ENCODE measurements around the gene OPCML.
A peak's percentile ranks its signal among the peaks of the same experiment; 100 is the strongest.

Gene OPCML

DNA sequence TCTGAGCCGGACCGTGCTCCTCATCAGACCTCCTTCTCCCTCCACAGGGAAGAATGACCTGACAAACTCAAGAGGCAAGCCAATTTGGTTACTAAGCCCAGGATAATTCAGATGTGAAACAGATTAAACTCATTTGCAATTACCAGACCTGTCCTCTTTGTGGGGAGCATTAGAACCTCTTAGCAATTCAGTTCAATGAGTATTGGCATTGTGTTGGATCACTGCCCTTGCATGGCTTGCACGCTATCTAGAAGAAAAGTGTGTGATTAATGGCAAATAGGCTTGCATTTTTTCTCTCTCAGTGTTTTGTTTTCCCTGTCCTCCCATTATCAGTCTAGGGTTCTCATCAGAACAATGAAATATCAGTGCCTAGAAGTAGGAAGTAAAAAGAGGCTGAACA, 365.6 kb downstream of the OPCML start:
- no peak for DNase-seq

DNA sequence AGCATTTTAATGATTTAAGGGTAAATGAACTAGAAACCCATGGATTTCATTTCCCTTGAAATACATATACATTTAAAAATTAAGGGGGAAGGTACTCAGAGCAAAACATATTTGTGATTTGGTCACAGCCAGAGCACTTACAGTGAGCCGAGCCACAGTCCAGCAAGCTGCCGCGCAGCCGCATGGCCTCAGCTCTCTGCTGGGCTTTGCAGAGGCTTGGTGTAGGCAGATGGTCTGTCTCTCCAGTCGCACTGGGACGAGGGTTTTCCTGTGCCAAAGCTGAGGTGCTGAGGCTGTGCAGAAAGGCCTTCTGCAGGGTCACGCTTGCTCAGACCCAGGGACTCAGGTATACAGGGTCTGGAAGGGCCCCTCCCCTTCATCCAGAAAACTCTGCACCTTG, 367.3 kb downstream of the OPCML start:
- DNase-seq: peak; percentile 5

DNA sequence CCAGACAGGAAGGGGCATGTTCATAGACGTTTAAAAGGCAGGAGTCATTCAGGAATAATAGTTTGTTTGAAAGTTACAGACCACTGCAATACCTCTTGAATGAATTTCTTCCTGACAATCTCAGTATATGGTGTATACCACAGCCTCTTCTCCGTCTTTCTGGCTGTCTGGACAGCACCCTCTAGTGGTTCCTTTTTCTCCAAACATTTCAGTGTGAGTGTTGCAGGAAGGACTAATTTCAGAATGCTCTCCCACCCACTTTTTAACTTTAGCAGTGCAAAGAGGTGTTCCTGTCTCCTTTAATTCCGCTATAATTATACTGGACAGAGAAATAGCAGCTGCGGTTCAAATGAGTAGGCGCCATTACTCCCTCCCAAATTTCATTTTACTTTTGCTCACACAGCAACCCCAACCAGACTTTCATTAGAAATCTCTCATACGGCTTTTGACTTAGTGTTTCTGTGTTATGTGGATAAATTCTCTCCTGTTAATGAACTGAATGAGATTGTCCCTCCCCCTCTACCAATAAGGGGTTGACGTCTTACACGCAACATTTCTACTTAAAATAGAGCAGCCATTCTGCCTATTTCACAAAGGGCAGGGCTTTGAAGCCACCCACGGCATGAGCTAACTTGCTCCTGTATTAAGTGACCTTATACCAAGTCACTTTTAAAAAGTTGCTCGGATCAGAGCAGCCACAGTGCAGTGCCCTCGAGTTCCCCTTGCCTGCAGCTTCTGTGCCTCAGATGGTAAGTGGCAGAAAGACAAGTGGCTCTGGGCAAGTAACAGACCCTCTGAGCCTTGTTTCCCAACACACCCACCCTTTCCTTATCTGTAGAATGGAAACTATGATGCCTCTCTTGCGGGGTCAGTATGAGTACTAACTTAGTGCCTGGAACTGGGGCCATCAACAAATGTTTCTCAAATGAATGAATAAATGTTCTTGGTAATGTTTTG, 368.6 kb downstream of the OPCML start:
- peak; percentile 53 for DNase-seq

DNA sequence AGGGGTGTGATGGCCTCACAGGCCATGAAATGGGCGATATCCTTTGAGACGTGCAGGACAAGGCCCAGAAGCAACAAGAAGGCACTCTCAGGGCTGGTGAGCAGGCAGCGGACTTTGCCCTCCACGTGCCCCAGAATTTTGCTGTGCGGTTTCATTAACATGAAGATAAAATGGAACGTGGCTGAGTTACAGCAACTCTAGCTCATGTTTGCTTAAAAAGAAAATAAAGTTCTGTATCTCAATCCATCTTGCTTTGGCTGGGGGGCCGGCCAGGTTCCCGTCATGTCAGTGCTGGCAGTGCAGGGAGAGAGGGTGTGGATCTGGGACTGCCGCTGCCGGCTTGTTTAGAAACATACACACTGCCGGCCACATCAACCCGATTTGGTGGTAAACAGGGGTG, 370.1 kb downstream of the OPCML start:
- DNase-seq: no peak

DNA sequence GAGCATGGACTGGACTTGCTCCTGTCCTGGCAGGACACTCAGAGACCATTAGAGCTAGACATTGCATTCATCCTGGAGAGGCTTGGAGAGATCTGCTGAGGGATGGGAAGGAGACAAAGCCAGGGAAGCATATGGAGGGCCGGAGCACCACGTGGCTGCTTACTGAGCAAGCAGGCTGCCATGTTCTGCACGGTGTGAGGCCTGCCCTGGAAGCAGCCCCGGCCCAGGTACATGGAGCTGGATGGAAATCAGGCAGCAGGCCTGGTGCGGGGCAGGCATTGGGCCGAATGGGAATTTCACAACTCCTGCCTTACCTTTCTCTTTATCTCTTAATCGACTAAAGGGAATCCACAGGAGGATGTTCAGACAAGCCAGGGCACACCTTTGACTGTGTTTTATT, 371.5 kb downstream of the OPCML start:
- DNase-seq: no peak

- no peak for DNase-seq
Measured at GRCh38 chr11:133156986-133157745, 375.1 kb downstream of the OPCML start.

GRCh38 chr11:133154781-133155180, 377.5 kb downstream of the OPCML start:
- DNase-seq: no peak

DNA sequence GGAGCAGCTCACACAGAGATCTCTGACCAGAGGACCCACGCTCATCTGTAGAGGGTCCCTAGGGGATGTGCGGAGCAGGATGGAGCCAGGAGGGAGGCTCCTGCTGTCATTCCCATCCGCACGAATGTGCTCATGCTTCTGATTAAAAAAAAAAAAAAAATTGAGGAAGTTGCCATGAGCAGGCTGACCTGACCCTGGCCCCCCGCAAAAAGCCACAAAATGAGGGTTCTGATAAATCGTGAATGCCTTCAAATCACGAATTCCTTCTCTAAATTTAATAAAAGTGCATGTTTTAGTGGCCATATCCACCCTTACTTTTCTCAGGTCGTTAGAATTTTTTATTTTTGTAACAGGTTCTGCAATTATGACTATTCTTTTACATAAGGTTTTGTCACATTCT, 378.2 kb downstream of the OPCML start:
- no peak for DNase-seq

- no peak for DNase-seq
Measured at GRCh38 chr11:133153031-133153430, 379.3 kb downstream of the OPCML start.

DNA sequence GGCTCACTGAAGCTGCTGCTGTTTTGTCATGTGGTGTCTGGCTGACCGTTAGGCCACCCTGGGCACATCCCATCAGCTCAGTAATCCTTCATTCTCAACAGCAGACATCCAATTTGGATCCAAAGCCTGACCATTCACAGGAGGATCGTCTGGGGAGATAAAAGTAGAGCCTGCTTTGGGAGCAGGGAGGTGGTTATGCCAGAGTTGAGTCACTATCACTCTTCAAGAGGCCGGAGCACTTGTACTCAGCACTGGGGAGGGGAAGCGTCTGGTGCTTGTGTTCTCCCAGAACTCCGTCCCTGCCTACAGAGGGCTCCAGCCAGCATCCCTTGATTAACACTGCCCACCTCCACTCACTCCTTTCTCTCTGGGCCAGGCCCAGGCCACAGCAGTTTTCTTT, 382.6 kb downstream of the OPCML start:
- no peak for DNase-seq

GRCh38 chr11:133147625-133148024, 384.7 kb downstream of the OPCML start:
- no peak for DNase-seq

DNA sequence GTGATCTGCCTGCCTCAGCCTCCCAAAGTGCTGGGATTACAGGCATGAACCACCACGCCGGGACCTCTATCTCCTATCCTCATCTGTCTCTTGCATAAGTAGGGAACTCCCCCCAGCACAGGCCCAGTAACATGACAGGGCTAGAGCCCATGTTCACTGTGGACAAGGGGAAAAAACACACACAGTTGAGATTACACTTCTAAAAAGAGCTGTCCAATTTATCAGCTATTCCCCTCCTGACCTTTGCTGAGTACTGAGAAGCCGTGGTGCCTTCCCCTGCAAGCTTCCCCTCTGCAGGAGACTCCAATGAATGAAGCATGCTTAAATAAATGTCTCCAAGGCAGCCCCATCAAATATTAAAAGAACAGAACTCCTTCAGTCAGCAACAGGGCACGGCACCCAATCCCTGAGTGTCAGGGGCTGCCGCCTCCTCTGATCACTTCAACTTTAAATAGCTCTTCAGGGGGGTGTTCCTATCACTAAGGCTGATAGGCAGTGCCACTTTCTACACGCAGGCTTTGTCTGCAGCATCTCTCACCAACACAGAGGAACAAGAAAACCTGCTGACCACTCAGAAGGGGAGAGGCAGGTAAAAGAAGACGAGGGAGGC, 385.5 kb downstream of the OPCML start:
- DNase-seq: no peak

DNA sequence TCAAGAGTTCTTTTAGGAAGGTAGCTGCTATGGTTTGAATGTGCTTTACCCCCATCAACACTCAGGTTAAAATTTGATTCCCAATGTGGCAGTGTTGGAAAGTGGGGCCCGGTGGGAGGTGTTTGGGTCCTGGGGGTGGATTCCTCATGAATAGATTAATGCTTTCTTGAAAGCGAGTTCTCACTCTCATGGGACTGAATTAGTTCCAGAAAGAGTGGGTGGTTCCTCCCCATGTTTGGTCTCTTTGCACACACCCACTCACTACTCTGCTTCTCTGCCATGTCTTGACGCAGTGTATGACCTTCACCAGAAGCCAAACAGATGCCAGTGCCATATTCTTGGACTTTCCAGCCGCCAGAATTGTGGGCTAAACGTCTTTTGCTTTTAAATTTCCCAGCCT, 394.4 kb downstream of the OPCML start:
- no peak for DNase-seq

DNA sequence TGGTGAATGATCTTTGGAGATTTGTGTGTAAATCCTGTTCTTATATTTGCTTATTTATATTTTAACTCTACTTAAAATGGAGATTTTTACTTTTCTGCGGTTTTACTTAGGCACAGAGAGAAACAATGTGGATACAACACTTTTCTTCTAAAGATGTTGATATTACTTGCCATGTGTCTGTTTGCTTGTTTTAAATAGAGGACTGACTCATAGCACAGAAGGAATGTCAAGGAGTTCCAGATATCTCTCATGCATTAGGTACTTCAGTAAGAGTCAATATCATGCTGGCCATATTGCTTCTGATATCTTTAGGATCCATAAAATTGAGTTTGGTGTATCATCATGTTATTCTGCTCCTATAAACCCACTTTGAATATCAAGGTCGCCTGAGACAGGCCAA, 395.0 kb downstream of the OPCML start:
- no peak for DNase-seq

- DNase-seq: no peak
Measured at GRCh38 chr11:133136376-133136775, 395.9 kb downstream of the OPCML start.

- peak; percentile 65 for DNase-seq
Measured at GRCh38 chr11:133134314-133135173, 397.8 kb downstream of the OPCML start.

DNA sequence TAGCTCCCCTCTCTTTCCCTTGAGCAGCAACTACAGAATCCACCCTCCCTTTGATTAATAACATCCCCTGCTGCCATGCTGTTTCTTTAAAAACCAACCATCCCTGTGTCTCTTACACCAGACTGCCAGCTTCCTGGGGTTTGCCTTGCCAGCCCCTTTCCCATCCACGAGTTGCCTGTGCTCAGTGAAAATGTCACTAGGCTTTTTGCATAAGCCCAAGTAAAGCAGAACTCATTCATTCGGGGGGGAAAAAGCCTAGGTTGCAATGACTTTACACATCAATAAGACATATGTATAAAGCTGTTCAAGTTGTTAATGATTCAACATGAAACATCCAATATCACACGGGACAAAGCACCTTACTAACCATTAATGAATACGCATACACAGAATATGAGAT, 398.7 kb downstream of the OPCML start:
- no peak for DNase-seq

GRCh38 chr11:133133050-133133449, 399.3 kb downstream of the OPCML start:
- peak; percentile 19 for DNase-seq

DNA sequence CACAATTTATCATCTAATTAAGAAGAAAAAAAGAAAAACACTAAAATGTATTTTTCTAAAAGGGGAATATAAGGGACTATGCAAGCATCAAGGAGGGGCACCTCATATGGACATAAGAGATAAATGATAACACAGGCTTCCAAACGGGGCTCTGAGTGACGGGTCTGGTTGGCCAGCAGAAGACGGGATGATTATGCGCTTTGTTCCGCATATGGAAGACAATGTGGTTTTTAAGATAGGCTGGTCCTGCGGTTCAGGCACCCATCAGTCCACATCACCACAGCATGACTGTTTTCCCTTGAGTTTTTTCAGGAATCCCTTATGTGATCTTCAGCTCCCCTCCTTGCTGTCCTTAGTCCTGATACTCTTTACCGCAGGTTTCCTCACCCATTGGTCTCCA, 404.6 kb downstream of the OPCML start:
- DNase-seq: no peak

DNA sequence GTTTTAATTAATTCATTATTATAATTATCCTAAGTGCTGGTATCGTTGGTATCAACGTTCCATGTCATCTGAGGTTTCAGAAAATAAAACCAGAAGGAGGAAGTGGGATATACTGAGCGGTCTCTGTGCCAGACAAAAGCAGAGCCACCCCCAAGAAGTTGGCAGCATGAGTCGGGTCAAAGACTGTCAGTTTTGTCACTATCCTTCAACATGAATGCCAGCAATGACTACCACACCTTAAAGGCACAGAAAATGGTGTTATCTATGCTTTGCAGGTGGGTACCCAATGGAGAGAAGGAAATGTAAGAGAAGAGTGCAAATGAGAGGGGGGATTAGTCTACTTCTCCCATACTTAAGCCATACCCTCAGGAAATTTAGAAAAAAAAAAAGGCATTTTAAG, 408.5 kb downstream of the OPCML start:
- DNase-seq: no peak

GRCh38 chr11:133123366-133123765, 408.9 kb downstream of the OPCML start:
- DNase-seq: peak; percentile 0

DNA sequence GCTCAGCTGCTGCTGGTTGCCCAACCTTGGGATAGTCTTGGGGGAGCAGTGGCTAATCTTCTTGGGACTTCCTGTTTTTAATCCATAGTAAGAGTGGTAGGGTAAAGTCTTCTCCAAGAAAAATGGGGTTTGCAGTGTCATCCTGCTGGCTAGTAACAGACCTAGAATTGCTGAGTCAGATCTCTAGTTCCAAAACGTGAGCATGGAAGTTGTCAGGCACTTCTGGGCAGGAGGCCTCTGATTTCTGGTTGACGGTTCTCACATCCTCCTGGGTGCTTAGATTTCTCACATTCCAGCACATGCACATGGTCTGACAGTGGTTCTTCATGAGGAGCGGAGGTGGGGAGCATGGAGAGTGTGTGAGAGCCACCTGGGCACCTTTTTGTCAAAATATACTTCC, 410.0 kb downstream of the OPCML start:
- DNase-seq: no peak

Measured in NCI-H82 (cell line).